OCI-LY3 (cell line): Measurements from ENCODE around the gene TTC22.

ENCODE experiments used
- H2AFZ ChIP-seq: fragments of 200-600, 300-600 bp; shearing (Covaris generic); 2 replicates; pipeline ENCODE4 v1.6.0; 2014; ENCODE audit warnings: antibody characterized with exemption, low read depth, low read length
- H3K27ac ChIP-seq: fragments of 200-600, 300-600 bp; sonication (generic); 2 replicates; pipeline ENCODE4 v1.5.1; 2014; ENCODE audit warnings: mild to moderate bottlenecking, low read length, moderate library complexity, mixed read lengths
- H3K27me3 ChIP-seq: fragments of 200-600, 300-600 bp; sonication (generic); 2 replicates; pipeline ENCODE4 v1.6.1; 2014; ENCODE audit warnings: low read depth, low read length, mixed read lengths
- H3K36me3 ChIP-seq: fragments of 200-600, 300-600 bp; sonication (generic); replicated peaks from 2 replicates; pipeline ENCODE3; 2014; ENCODE audit warnings: low read depth, low read length, mixed read lengths
- H3K4me1 ChIP-seq: fragments of 300-600, 200-600 bp; sonication (generic); 2 replicates; pipeline ENCODE4 v1.6.1; 2014; ENCODE audit warnings: low read length, mixed read lengths
- H3K4me2 ChIP-seq: fragments of 200-600, 300-600 bp; sonication (generic); 2 replicates; pipeline ENCODE4 v1.6.1; 2014; ENCODE audit warnings: low read length, mixed read lengths
- H3K4me3 ChIP-seq: fragments of 300-600, 200-600 bp; sonication (generic); 2 replicates; pipeline ENCODE4 v1.5.1; 2014; ENCODE audit warnings: antibody characterized with exemption, mild to moderate bottlenecking, low read length, moderate library complexity
- H3K79me2 ChIP-seq: fragments of 300-600, 200-600 bp; shearing (Covaris generic); 2 replicates; pipeline ENCODE4 v1.6.1; 2014; ENCODE audit warnings: mild to moderate bottlenecking, low read length, mixed read lengths
- H3K9ac ChIP-seq: fragments of 300-600, 200-600 bp; shearing (Covaris generic); 2 replicates; pipeline ENCODE4 v1.6.0; 2014; ENCODE audit warnings: mild to moderate bottlenecking, low read length, moderate library complexity
- H3K9me3 ChIP-seq: fragments of 200-600, 300-600 bp; shearing (Covaris generic); 2 replicates; pipeline ENCODE4 v1.6.1; 2014; ENCODE audit warnings: low read length, mixed read lengths; ENCODE audit not compliant: insufficient read depth
- H4K20me1 ChIP-seq: fragments of 200-600, 300-600 bp; sonication (generic); 2 replicates; pipeline ENCODE4 v1.6.1; 2016; ENCODE audit warnings: low read length, mixed read lengths; ENCODE audit not compliant: insufficient read depth
- EZH2phosphoT487 ChIP-seq: fragments of 200-600 bp; shearing (Covaris generic); IDR thresholded peaks from 2 replicates; pipeline ENCODE4 v1.6.1; 2018; ENCODE audit warnings: antibody characterized with exemption, mixed run types, low read depth
- TF ChIP-seq, protein P1 (sequence below): fragments of 200-600, 300-600 bp; sonication (generic); IDR thresholded peaks from 2 replicates; pipeline ENCODE4 v1.5.1; 2014; ENCODE audit warnings: antibody characterized with exemption, low read length, low read depth

The TTC22 gene

DNA sequence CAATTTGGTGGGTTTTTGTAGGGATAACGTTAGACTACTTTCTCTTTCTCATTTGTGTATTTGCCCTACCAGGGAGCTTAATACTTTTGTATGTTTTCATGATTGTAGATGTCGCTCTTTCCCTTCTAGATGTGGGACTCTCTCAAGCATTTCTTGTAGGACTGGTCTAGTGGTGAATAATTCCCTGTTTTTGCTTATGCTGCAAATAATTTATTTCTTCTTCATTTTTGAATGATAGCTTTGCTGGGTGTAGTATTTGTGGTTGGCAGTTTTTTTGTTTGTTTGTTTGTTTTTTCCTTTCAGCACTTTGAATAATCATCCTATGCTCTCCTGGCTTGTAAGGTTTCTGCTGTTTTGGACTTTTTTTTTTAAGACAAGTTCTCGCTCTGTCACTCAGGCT is 22.5 kb upstream of the TTC22 start:
- no peak overlapping the region for H3K9ac ChIP-seq
- no peaks in the 10 kb centered on the region for H3K79me2 ChIP-seq
- no peaks in the 10 kb centered on the region for H3K27me3 ChIP-seq
- no peaks in the 10 kb centered on the region for H3K9me3 ChIP-seq
- H2AFZ ChIP-seq: no peak overlapping the region
- no peak overlapping the region for H3K4me3 ChIP-seq
- H3K36me3 ChIP-seq: no peaks in the 10 kb centered on the region
- no peaks in the 10 kb centered on the region for H4K20me1 ChIP-seq
- H3K27ac ChIP-seq: no peak overlapping the region
- TF ChIP-seq EZH2phosphoT487: no peak
- TF ChIP-seq, protein P1, sequence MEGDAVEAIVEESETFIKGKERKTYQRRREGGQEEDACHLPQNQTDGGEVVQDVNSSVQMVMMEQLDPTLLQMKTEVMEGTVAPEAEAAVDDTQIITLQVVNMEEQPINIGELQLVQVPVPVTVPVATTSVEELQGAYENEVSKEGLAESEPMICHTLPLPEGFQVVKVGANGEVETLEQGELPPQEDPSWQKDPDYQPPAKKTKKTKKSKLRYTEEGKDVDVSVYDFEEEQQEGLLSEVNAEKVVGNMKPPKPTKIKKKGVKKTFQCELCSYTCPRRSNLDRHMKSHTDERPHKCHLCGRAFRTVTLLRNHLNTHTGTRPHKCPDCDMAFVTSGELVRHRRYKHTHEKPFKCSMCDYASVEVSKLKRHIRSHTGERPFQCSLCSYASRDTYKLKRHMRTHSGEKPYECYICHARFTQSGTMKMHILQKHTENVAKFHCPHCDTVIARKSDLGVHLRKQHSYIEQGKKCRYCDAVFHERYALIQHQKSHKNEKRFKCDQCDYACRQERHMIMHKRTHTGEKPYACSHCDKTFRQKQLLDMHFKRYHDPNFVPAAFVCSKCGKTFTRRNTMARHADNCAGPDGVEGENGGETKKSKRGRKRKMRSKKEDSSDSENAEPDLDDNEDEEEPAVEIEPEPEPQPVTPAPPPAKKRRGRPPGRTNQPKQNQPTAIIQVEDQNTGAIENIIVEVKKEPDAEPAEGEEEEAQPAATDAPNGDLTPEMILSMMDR: no peak
- no peak overlapping the region for H3K4me2 ChIP-seq
- H3K4me1 ChIP-seq: no peaks in the 10 kb centered on the region

DNA sequence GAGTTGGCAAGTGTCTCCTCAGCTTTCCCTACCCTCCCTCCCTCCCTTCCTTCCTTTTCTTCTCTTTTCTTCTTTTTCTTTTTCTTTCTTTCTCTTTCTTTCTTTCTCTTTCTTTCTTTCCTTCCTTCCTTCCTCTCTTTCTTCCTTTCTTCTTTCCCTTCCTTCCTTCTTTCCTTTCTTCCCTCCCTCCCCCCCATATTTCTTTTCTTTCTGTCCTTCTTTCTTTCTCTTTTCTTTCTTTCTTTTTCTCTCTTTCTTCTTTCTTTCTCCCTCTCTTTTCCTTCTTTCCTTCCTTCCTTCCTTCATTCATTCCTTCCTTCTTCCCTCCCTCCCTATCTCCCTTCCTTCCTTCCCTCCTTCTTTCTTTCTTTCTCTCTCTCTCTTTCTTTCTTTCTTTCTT is 18.6 kb upstream of the TTC22 start:
- Histone ChIP-seq H4K20me1 (no peaks in the 10 kb centered on the region), H3K4me3 (no peak overlapping the region), H3K79me2 (no peaks in the 10 kb centered on the region), H2AFZ (no peak overlapping the region), H3K4me1 (no peaks in the 10 kb centered on the region), H3K36me3 (no peaks in the 10 kb centered on the region), H3K9ac (no peak overlapping the region), H3K27me3 (no peaks in the 10 kb centered on the region), H3K9me3 (no peaks in the 10 kb centered on the region), H3K4me2 (no peak overlapping the region), H3K27ac (no peak overlapping the region)
- TF ChIP-seq, protein P1: no peak
- TF ChIP-seq EZH2phosphoT487: no peak

DNA sequence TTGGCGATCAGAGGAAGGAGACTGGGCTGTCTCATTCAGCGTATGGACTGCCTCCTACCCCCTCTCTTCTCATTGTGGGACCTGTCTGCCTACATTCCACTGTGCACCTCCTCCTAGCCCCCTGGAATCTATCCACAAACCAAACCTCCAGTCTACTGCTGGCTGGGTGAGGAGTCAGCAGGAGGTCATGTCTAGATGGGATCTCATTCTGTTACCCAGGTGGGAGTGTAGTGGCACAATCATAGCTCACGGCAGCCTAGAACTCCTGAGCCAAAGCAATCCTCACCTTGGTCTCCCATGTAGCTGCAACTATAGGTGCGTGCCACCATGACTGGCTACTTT is 18.0 kb upstream of the TTC22 start:
- Histone ChIP-seq H2AFZ (no peak overlapping the region), H4K20me1 (no peaks in the 10 kb centered on the region), H3K79me2 (no peaks in the 10 kb centered on the region), H3K4me2 (no peak overlapping the region), H3K9ac (no peak overlapping the region), H3K27ac (no peak overlapping the region), H3K36me3 (no peaks in the 10 kb centered on the region), H3K4me1 (peaks cover 2% of the 10 kb centered on the region; the same call in 1 of the 2 replicates), H3K27me3 (no peaks in the 10 kb centered on the region), H3K9me3 (no peaks in the 10 kb centered on the region), H3K4me3 (no peak overlapping the region)
- TF ChIP-seq EZH2phosphoT487: no peak
- TF ChIP-seq, protein P1: no peak

DNA sequence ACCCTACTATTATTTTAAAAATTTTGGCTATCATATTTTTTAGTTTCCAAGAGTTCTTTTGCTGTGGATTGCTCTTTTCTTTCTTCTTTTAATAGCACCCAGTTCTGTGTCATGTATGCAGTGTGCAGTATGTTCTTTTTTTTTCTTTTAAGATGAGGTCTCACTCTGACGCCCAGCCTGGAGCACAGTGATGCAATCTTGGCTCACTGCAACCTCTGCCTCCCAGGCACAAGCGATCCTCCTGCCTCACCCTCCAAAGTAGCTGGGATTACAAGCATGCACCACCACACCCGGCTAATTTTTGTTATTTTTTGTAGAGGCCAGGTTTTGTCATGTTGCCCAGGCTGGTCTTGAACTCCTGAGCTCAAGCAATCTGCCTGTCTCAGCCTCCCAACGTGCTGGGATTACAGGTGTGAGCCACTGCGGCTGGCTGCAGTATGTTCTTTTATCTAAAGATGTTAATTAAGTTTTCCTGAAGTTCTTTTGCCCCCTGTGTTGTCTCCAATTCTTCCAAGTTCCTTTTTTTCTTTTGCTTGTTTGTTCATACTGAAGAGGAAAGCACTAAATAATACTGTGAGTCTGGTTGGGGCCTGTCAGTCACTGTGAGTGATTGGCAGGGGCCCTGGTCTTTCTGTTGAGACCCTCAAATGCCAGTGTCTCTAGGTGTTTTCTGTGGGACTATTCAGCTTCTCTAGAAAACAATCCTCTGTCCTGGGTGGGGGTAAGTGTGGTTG is 17.5 kb upstream of the TTC22 start:
- no peak for TF ChIP-seq EZH2phosphoT487
- TF ChIP-seq, protein P1: no peak
- no peaks in the 10 kb centered on the region for H3K27me3 ChIP-seq
- H3K4me2 ChIP-seq: no peak overlapping the region

More for the DNA sequence above, 17.5 kb upstream of the TTC22 start:
- Histone ChIP-seq H2AFZ (no peak overlapping the region), H3K79me2 (no peaks in the 10 kb centered on the region), H3K4me1 (peaks cover 7% of the 10 kb centered on the region), H3K9ac (no peak overlapping the region), H3K9me3 (no peaks in the 10 kb centered on the region), H3K4me3 (no peak overlapping the region), H3K36me3 (no peaks in the 10 kb centered on the region), H3K27ac (no peak overlapping the region), H4K20me1 (no peaks in the 10 kb centered on the region)
